IPS-18c (cell line): ENCODE data around the gene TRAPPC2.
A peak's percentile ranks its signal among the peaks of the same experiment; 100 is the strongest.
"Not testable (repeated sequence)": the region's sequence is repeated elsewhere in the genome, so short reads cannot be mapped to it uniquely, and the experiment has no call there.

Source experiments
- H3K4me3 ChIP-seq: 2 replicates; pipeline ENCODE4 v1.7.0; 2013; ENCODE audit warnings: low read depth, mild to moderate bottlenecking, low read length, moderate library complexity; ENCODE audit not compliant: insufficient read depth
- H3K9me3 ChIP-seq: one replicate; pipeline ENCODE4 v1.6.1; 2013; ENCODE audit warnings: mild to moderate bottlenecking, low read length, moderate library complexity; ENCODE audit not compliant: control insufficient read depth, insufficient read depth

TRAPPC2 gene

GRCh38 chrX:13689741-13690211 lies 44.6 kb downstream of the TRAPPC2 start:
- Histone ChIP-seq H3K4me3 (peak overlapping the region; percentile 91), H3K9me3 (no peaks in the 10 kb centered on the region)

- Histone ChIP-seq H3K4me3 (peak within 1 kb of the TSS; percentile 91), H3K9me3 (no peaks in the 10 kb centered on the region)
These were observed 45.3 kb downstream of the TRAPPC2 start, which contains the start of gene RAB9A for GRCh38 chrX:13688958-13689740. Gene RAB9A, plus strand, starts transcription at chrX:13689128. Its CDS starts 19,619 bp downstream, at chrX:13708747.

GRCh38 chrX:13688384-13688957 lies 45.9 kb downstream of the TRAPPC2 start:
- H3K9me3 ChIP-seq: no peaks in the 10 kb centered on the region
- peak overlapping the region; percentile 34; the same call in 1 of the 2 replicates for H3K4me3 ChIP-seq

GRCh38 chrX:13687203-13687602 lies 47.2 kb downstream of the TRAPPC2 start:
- no peak overlapping the region for H3K4me3 ChIP-seq
- H3K9me3 ChIP-seq: no peaks in the 10 kb centered on the region

- Histone ChIP-seq H3K4me3 (no peak overlapping the region), H3K9me3 (no peaks in the 10 kb centered on the region)
These were observed 49.2 kb downstream of the TRAPPC2 start for GRCh38 chrX:13685126-13685763.

GRCh38 chrX:13684361-13684760 lies 50.1 kb downstream of the TRAPPC2 start:
- H3K9me3 ChIP-seq: no peaks in the 10 kb centered on the region
- no peak overlapping the region for H3K4me3 ChIP-seq

GRCh38 chrX:13681595-13681994 lies 52.8 kb downstream of the TRAPPC2 start:
- Histone ChIP-seq H3K4me3 (no peak overlapping the region), H3K9me3 (no peaks in the 10 kb centered on the region)

- H3K9me3 ChIP-seq, H3K4me3 ChIP-seq: not testable (repeated sequence)
These were observed 54.7 kb downstream of the TRAPPC2 start for GRCh38 chrX:13679700-13680099.

- H3K9me3 ChIP-seq: no peaks in the 10 kb centered on the region
- H3K4me3 ChIP-seq: no peak overlapping the region
These were observed 57.5 kb downstream of the TRAPPC2 start for GRCh38 chrX:13676885-13677284.

- no peaks in the 10 kb centered on the region for H3K9me3 ChIP-seq
- no peak overlapping the region for H3K4me3 ChIP-seq
These were observed 61.4 kb downstream of the TRAPPC2 start for GRCh38 chrX:13673016-13673415.

- Histone ChIP-seq H3K4me3 (no peak overlapping the region), H3K9me3 (peaks cover 2% of the 10 kb centered on the region)
These were observed 64.2 kb downstream of the TRAPPC2 start for GRCh38 chrX:13670197-13670596.

GRCh38 chrX:13669755-13670154 lies 64.7 kb downstream of the TRAPPC2 start:
- not testable (repeated sequence) for H3K9me3 ChIP-seq, H3K4me3 ChIP-seq

- Histone ChIP-seq H3K9me3 (peaks cover 2% of the 10 kb centered on the region), H3K4me3 (no peak overlapping the region)
These were observed 65.1 kb downstream of the TRAPPC2 start for GRCh38 chrX:13669246-13669737.

- peaks cover 2% of the 10 kb centered on the region for H3K9me3 ChIP-seq
These were observed 66.5 kb downstream of the TRAPPC2 start for GRCh38 chrX:13667919-13668318.

GRCh38 chrX:13666836-13667235 lies 67.6 kb downstream of the TRAPPC2 start:
- Histone ChIP-seq H3K4me3 (no peak overlapping the region), H3K9me3 (peaks cover 2% of the 10 kb centered on the region)

More at GRCh38 chrX:13667919-13668318, 66.5 kb downstream of the TRAPPC2 start:
- H3K4me3 ChIP-seq: no peak overlapping the region

- no peak overlapping the region for H3K4me3 ChIP-seq
- H3K9me3 ChIP-seq: peaks cover 6% of the 10 kb centered on the region
These were observed 70.4 kb downstream of the TRAPPC2 start for GRCh38 chrX:13664020-13664419.

GRCh38 chrX:13662355-13662791 lies 72.0 kb downstream of the TRAPPC2 start:
- H3K4me3 ChIP-seq: no peak overlapping the region

More at GRCh38 chrX:13662355-13662791, 72.0 kb downstream of the TRAPPC2 start:
- peaks cover 3% of the 10 kb centered on the region for H3K9me3 ChIP-seq
